CD14-positive monocyte (primary cell): ENCODE results near the gene RFPL4AL1. TPM values are rescaled to one million over a fixed set of nuclear protein-coding genes. Genes with fewer than 3 reads are reported as not detected.

Experiments used
- DNase-seq, 3 donors: peaks; one replicate each; pipeline ENCODE4 v3.0.0-alpha.2; 2011 to 2022
- H2AFZ ChIP-seq: 2 replicates; pipeline ENCODE4 v1.6.0; 2012; ENCODE audit warnings: mild to moderate bottlenecking, low read depth, low read length, inconsistent platforms; ENCODE audit not compliant: insufficient read depth, poor library complexity, severe bottlenecking
- H3K27ac ChIP-seq, 2 donors: 1 replicate in 1 of 2; 2 replicates in 1 of 2; pipeline ENCODE4 v1.5.1; 2012 to 2013; ENCODE audit warnings: low read length in 2 of 2, control low read depth in 1 of 2, inconsistent platforms in 1 of 2, low read depth in 1 of 2, mild to moderate bottlenecking in 1 of 2
- H3K27me3 ChIP-seq, 2 donors: one replicate each; pipeline versions ENCODE4 v1.6.0 to v1.6.1; 2011 to 2013; ENCODE audit warnings: low read length in 2 of 2; ENCODE audit not compliant: control insufficient read depth in 2 of 2, insufficient read depth in 2 of 2
- H3K36me3 ChIP-seq, 2 donors: replicated peaks in 1 of 2; 1 replicate in 1 of 2; 2 replicates in 1 of 2; pipeline versions ENCODE4 v1.5.1 to v1.6.1; 2012 to 2013; ENCODE audit warnings: low read length in 2 of 2, control low read depth in 1 of 2, inconsistent platforms in 1 of 2, mild to moderate bottlenecking in 1 of 2; ENCODE audit not compliant: insufficient read depth in 2 of 2, control insufficient read depth in 1 of 2
- H3K4me1 ChIP-seq, 2 donors: 1 replicate in 1 of 2; 2 replicates in 1 of 2; pipeline versions ENCODE4 v1.5.1 to v1.6.1; 2012 to 2013; ENCODE audit warnings: low read length in 2 of 2, control low read depth in 1 of 2, inconsistent platforms in 1 of 2, mild to moderate bottlenecking in 1 of 2, moderate library complexity in 1 of 2; ENCODE audit not compliant: insufficient read depth in 2 of 2, control insufficient read depth in 1 of 2
- H3K4me2 ChIP-seq: replicated peaks from 2 replicates; pipeline ENCODE3; 2012; ENCODE audit warnings: low read length, moderate library complexity, mild to moderate bottlenecking; ENCODE audit not compliant: poor library complexity, severe bottlenecking; ENCODE audit errors: extremely low read depth
- H3K4me3 ChIP-seq, 3 experiments: fragments of 200-600 bp in 1 of 3; sonication (generic) in 1 of 3; replicated peaks in 1 of 3; 1 replicate in 2 of 3; 2 replicates in 1 of 3; pipeline ENCODE4 v1.5.1; 2011 to 2013; ENCODE audit warnings: low read length in 3 of 3, mild to moderate bottlenecking in 3 of 3, control low read depth in 2 of 3, low read depth in 2 of 3, inconsistent platforms in 1 of 3, moderate library complexity in 1 of 3
- H3K79me2 ChIP-seq: 2 replicates; pipeline ENCODE4 v1.6.0; 2012; ENCODE audit warnings: mild to moderate bottlenecking, control low read depth, inconsistent platforms, low read length, moderate library complexity; ENCODE audit not compliant: insufficient read depth
- H3K9ac ChIP-seq: 2 replicates; pipeline ENCODE4 v1.6.0; 2017; ENCODE audit warnings: low read length, mild to moderate bottlenecking; ENCODE audit not compliant: insufficient read depth, poor library complexity, severe bottlenecking
- H3K9me3 ChIP-seq, 2 donors: replicated peaks in 1 of 2; 1 replicate in 1 of 2; 2 replicates in 1 of 2; pipeline versions ENCODE4 v1.5.1 to v1.6.1; 2012 to 2013; ENCODE audit warnings: low read length in 2 of 2, control low read depth in 1 of 2; ENCODE audit not compliant: control insufficient read depth in 1 of 2, insufficient read depth in 1 of 2
- H4K20me1 ChIP-seq: 2 replicates; pipeline ENCODE4 v1.6.0; 2012; ENCODE audit warnings: mild to moderate bottlenecking, low read length, control low read depth, moderate library complexity; ENCODE audit not compliant: insufficient read depth
- H3K27ac Mint-ChIP-seq, 7 donors: one replicate each; pipeline ENCODE4 v1.8.0; 2020; ENCODE audit warnings: mild to moderate bottlenecking in 7 of 7, mixed read lengths in 7 of 7, moderate library complexity in 6 of 7, inconsistent platforms in 2 of 7
- H3K27me3 Mint-ChIP-seq, 3 donors: one replicate each; pipeline ENCODE4 v1.8.0; 2021 to 2022; ENCODE audit warnings: low read depth in 3 of 3, mild to moderate bottlenecking in 3 of 3, mixed read lengths in 3 of 3, moderate library complexity in 3 of 3, inconsistent platforms in 1 of 3
- H3K36me3 Mint-ChIP-seq, 2 donors: one replicate each; pipeline ENCODE4 v1.8.0; 2020; ENCODE audit warnings: mixed read lengths in 2 of 2, inconsistent platforms in 1 of 2, mild to moderate bottlenecking in 1 of 2
- H3K4me1 Mint-ChIP-seq: one replicate; pipeline ENCODE4 v1.8.0; 2020; ENCODE audit warnings: mild to moderate bottlenecking, mixed read lengths
- H3K4me3 Mint-ChIP-seq, 2 donors: one replicate each; pipeline ENCODE4 v1.8.0; 2020; ENCODE audit warnings: mild to moderate bottlenecking in 2 of 2, mixed read lengths in 2 of 2, moderate library complexity in 1 of 2
- H3K9me3 Mint-ChIP-seq, 7 donors: one replicate each; pipeline ENCODE4 v1.8.0; 2020 to 2022; ENCODE audit warnings: mixed read lengths in 7 of 7, mild to moderate bottlenecking in 6 of 7, moderate library complexity in 6 of 7, inconsistent platforms in 2 of 7
- WGBS: methylation state at CpG from one replicate; pipeline ENCODE4 v1.1.5; 2013; ENCODE audit warnings: missing lambda C conversion rate; ENCODE audit not compliant: insufficient coverage; 5-methylcytosine and 5-hydroxymethylcytosine counted together
- intact Hi-C, 2 donors: fragments of 100-400 bp; cut with micrococcal nuclease; formaldehyde crosslinking; loops; one replicate each; pipeline versions ENCODE4 v1.15.0 to v1.15.1; 2023
- polyA plus RNA-seq, 3 donors: library from polyadenylated mRNA; depleted of rRNA in 1 of 3; unstranded in 2 of 3; stranded (reverse) in 1 of 3; fragments of 300-500 nt in 2 of 3; fragments of >200 nt in 1 of 3; fragmentation: Illumina TruSeq in 2 of 3; gene quantifications; 1 replicate in 2 of 3; 2 replicates in 1 of 3; pipeline ENCODE4 v1.2.3, GENCODE V29; 2012 to 2021
- TF ChIP-seq, protein P1 (sequence below): fragments of 200-600 bp; IDR thresholded peaks from one replicate; pipeline ENCODE4 v1.8.0; 2022; ENCODE audit warnings: antibody characterized with exemption, mild to moderate bottlenecking

RFPL4AL1 gene
- polyA plus RNA-seq, 3 donors: 1.1 to 1.3 TPM; not detected in 1

DNA sequence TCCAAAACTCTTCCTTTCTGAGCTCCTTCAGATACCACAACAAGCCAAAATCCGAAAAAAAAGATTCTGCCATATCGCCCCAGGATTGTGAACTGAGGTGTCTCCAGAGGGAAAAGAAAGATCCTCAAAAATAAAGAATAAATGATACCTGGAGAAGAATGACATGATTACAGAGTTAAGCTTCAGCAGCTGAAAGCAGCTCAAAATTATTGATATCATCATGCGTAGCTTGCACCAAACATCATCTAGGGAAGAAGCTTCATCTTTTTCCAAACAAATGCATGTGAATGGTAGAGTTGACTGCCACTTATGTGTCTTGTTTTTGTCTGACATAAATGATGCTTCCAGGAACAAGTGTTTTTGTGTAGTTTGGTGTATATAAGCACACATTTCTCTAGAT lies 30.6 kb upstream of the RFPL4AL1 start, which contains the start of gene NLRP9:
Gene NLRP9 (minus strand): TSS at position 101 of the 400 bp plus-strand sequence. CDS start 28 bp downstream, at position 73.
- Histone ChIP-seq H3K79me2 (no peaks in the 10 kb centered on the region), H4K20me1 (no peaks in the 10 kb centered on the region), H3K36me3 (no peaks in the 10 kb centered on the region), H3K27me3 (no peaks in the 10 kb centered on the region), H3K4me1 (no peaks in the 10 kb centered on the region), H3K4me2 (no peak within 1 kb of the TSS), H3K27ac (no peak within 1 kb of the TSS), H2AFZ (no peak within 1 kb of the TSS), H3K4me3 (no peak within 1 kb of the TSS), H3K9ac (no peak within 1 kb of the TSS), H3K9me3 (peaks cover 0 to 4% of the 10 kb centered on the region in 2 donors)
- no peak for DNase-seq
- no peaks in the 10 kb centered on the region for H3K4me1 Mint-ChIP-seq
- TF ChIP-seq, protein P1, sequence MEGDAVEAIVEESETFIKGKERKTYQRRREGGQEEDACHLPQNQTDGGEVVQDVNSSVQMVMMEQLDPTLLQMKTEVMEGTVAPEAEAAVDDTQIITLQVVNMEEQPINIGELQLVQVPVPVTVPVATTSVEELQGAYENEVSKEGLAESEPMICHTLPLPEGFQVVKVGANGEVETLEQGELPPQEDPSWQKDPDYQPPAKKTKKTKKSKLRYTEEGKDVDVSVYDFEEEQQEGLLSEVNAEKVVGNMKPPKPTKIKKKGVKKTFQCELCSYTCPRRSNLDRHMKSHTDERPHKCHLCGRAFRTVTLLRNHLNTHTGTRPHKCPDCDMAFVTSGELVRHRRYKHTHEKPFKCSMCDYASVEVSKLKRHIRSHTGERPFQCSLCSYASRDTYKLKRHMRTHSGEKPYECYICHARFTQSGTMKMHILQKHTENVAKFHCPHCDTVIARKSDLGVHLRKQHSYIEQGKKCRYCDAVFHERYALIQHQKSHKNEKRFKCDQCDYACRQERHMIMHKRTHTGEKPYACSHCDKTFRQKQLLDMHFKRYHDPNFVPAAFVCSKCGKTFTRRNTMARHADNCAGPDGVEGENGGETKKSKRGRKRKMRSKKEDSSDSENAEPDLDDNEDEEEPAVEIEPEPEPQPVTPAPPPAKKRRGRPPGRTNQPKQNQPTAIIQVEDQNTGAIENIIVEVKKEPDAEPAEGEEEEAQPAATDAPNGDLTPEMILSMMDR: no peak
- peaks cover 0 to 26% (median 12%) of the 10 kb centered on the region in 7 donors for H3K9me3 Mint-ChIP-seq
- no peak within 1 kb of the TSS for H3K27ac Mint-ChIP-seq
- H3K4me3 Mint-ChIP-seq: no peak within 1 kb of the TSS
- 100% methylated on average over 1 of the region's 3 CpGs for WGBS
- peaks cover 1 to 6% (median 3%) of the 10 kb centered on the region in 3 donors for H3K27me3 Mint-ChIP-seq
- intact Hi-C loops: no loop called here
- no peaks in the 10 kb centered on the region for H3K36me3 Mint-ChIP-seq

DNA sequence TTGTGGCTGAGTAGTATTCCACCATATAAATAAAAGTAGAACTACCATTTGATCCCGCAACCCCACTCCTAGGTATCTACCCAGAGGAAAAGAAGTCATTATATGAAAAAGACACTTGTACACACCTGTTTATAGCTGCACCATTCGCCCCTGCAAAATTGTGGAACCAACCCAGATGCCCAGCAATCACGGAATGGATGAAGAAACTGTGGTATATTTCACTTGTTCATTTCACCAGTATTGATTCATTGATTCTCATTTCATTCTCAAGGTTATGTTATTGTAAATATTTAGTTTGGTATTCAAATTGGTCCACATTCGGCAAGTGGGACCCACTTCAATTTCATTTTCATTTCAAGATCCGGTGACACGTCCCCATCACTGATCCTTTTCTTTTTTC lies 18.2 kb upstream of the RFPL4AL1 start:
- intact Hi-C loops: no loop called here

More for the DNA sequence above, 18.2 kb upstream of the RFPL4AL1 start:
- no peak overlapping the region for H2AFZ ChIP-seq
- no peak overlapping the region for H3K4me2 ChIP-seq
- Mint-ChIP-seq H3K36me3 (no peaks in the 10 kb centered on the region), H3K27ac (no peak overlapping the region), H3K9me3 (peaks cover 3 to 39% (median 9%) of the 10 kb centered on the region in 7 donors), H3K4me3 (no peak overlapping the region), H3K27me3 (no peaks in the 10 kb centered on the region), H3K4me1 (no peaks in the 10 kb centered on the region)
- H3K9ac ChIP-seq: no peak overlapping the region
- no peak overlapping the region for H3K27ac ChIP-seq
- H3K4me3 ChIP-seq: no peak overlapping the region
- no peaks in the 10 kb centered on the region for H3K79me2 ChIP-seq
- H3K27me3 ChIP-seq: no peaks in the 10 kb centered on the region
- no peaks in the 10 kb centered on the region for H4K20me1 ChIP-seq
- WGBS: no CpG with 5 or more reads among the region's 6 CpGs
- TF ChIP-seq, protein P1: no peak
- no peaks in the 10 kb centered on the region for H3K36me3 ChIP-seq
- no peak for DNase-seq
- no peaks in the 10 kb centered on the region for H3K9me3 ChIP-seq
- H3K4me1 ChIP-seq: no peaks in the 10 kb centered on the region
